Sigmoid colon (tissue), 7 donors: Measurements from ENCODE around the gene ZDHHC11B. TPM values are rescaled to one million over a fixed set of nuclear protein-coding genes. Genes with fewer than 3 reads are reported as not detected.
"Not testable (repeated sequence)": the region's sequence is repeated elsewhere in the genome, so short reads cannot be mapped to it uniquely, and the experiment has no call there.

Source experiments
- DNase-seq: peaks from one replicate; pipeline ENCODE4 v3.0.0-alpha.2; 2019
- H3K27ac ChIP-seq, 4 donors: fragments of 200-600 bp; sonication (generic); one replicate each; pipeline ENCODE4 v1.5.1; 2016 to 2019; ENCODE audit warnings: mild to moderate bottlenecking in 1 of 4
- H3K27me3 ChIP-seq, 3 donors: fragments of 200-600 bp; sonication (generic); one replicate each; pipeline ENCODE4 v1.5.1; 2019; ENCODE audit warnings: mild to moderate bottlenecking in 1 of 3
- H3K36me3 ChIP-seq, 4 donors: fragments of 200-600 bp; sonication (generic); one replicate each; pipeline ENCODE4 v1.5.1; 2016 to 2019
- H3K4me1 ChIP-seq, 4 donors: fragments of 200-600 bp; sonication (generic); one replicate each; pipeline ENCODE4 v1.5.1; 2017 to 2019
- H3K4me3 ChIP-seq, 4 donors: fragments of 200-600 bp; sonication (generic); one replicate each; pipeline ENCODE4 v1.5.1; 2017 to 2019; ENCODE audit warnings: mild to moderate bottlenecking in 2 of 4, moderate library complexity in 1 of 4
- H3K9me3 ChIP-seq, 4 donors: fragments of 200-600 bp in 3 of 4; sonication (generic) in 3 of 4; one replicate each; pipeline versions ENCODE4 v1.5.1 to v1.6.1; 2013 to 2019
- EP300 ChIP-seq, 4 donors: sonication (generic); formaldehyde crosslinking; IDR thresholded peaks; one replicate each; pipeline ENCODE4 v1.6.1; 2017; ENCODE audit warnings: antibody characterized with exemption in 4 of 4
- POLR2A ChIP-seq, 2 donors: fragments of 450-650 bp; IDR thresholded peaks; one replicate each; pipeline ENCODE4 v1.6.1; 2016; ENCODE audit warnings: antibody characterized with exemption in 2 of 2, mild to moderate bottlenecking in 2 of 2, moderate library complexity in 2 of 2
- POLR2AphosphoS5 ChIP-seq, 4 donors: sonication (generic); formaldehyde crosslinking; IDR thresholded peaks; one replicate each; pipeline ENCODE4 v1.6.1; 2017; ENCODE audit warnings: antibody characterized with exemption in 4 of 4
- WGBS, 2 donors: extraction: QIAGEN DNeasy Blood & Tissue Kit; methylation state at CpG; one replicate each; pipeline ENCODE4 v1.1.7; 2013; 5-methylcytosine and 5-hydroxymethylcytosine counted together
- intact Hi-C: fragments of 100-400 bp; cut with DNase I; formaldehyde crosslinking; loops from one replicate; pipeline ENCODE4 v1.15.1; 2023
- polyA plus RNA-seq, 3 donors: library from polyadenylated mRNA; stranded (reverse); fragments of 200-250 nt; gene quantifications; one replicate each; pipeline ENCODE4 v1.2.3, GENCODE V29; 2013
- total RNA-seq, 4 donors: library from RNA; depleted of rRNA; stranded (reverse); fragments of >200 nt; gene quantifications; one replicate each; pipeline ENCODE4 v1.1.0, GENCODE V29; 2016
- TF ChIP-seq, protein P1 (sequence below), 4 experiments: fragments of 450-650 bp in 3 of 4; fragments of 200-600 bp in 1 of 4; IDR thresholded peaks; one replicate each; pipeline ENCODE4 v1.5.1; 2016 to 2019; ENCODE audit warnings: antibody characterized with exemption in 4 of 4, mild to moderate bottlenecking in 3 of 4, moderate library complexity in 2 of 4
- donor health status: healthy with polysubstance abuse.
- donor health status: Bipolar disorder and iron deficiency.
- donor health status: healthy.

ZDHHC11B gene
- total and polyA plus RNA-seq, 7 donors: 0.46 to 12.7 (median 1.8) TPM; not detected in 1

DNA sequence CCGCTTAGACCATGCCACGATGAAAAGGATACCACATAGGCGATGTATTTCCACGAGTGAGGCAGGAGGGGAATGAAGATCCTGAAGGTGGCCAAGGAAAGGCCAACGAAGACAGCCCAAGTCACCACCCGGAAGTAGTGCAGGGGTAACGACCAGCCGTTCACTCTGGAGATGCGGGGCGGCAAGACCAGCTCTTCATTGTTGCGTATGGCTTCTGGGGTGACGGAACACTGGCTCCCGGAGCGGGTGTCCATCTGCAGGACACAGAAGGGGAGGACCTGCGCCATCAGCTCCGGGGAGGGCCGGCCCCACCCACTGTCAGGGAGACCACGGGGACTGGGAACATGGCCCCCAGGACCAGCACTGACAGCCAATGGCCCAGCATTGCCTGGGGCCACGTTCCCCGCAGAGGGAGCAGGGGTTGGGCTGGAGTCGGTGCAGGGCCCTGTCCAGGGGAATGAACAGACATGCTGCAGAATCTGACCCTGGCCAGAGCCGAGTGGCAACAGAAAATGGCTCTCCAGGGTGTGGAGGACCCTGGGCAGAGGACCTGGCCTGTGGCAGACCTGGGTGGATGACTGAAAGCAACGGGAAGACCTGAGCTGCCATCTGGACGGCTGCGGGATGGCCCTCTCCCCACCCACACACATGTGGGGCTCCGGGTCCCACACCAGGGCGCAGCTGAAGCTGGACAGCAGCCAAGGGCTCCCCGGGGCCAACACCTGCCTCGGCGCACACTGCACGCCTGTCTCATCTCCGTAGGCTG is 17.7 kb downstream of the ZDHHC11B start:
- Histone ChIP-seq H3K4me3 (no peak overlapping the region), H3K27me3 (no peaks in the 10 kb centered on the region), H3K9me3 (no peaks in the 10 kb centered on the region), H3K27ac (no peak overlapping the region), H3K36me3 (peaks cover 0 to 16% (median 2%) of the 10 kb centered on the region in 4 donors), H3K4me1 (no peaks in the 10 kb centered on the region)
- TF ChIP-seq POLR2A (IDR thresholded peaks at IDR 0.05) (no peak), EP300 (IDR thresholded peaks at IDR 0.05) (no peak), POLR2AphosphoS5 (IDR thresholded peaks at IDR 0.05) (no peak)
- TF ChIP-seq, protein P1, sequence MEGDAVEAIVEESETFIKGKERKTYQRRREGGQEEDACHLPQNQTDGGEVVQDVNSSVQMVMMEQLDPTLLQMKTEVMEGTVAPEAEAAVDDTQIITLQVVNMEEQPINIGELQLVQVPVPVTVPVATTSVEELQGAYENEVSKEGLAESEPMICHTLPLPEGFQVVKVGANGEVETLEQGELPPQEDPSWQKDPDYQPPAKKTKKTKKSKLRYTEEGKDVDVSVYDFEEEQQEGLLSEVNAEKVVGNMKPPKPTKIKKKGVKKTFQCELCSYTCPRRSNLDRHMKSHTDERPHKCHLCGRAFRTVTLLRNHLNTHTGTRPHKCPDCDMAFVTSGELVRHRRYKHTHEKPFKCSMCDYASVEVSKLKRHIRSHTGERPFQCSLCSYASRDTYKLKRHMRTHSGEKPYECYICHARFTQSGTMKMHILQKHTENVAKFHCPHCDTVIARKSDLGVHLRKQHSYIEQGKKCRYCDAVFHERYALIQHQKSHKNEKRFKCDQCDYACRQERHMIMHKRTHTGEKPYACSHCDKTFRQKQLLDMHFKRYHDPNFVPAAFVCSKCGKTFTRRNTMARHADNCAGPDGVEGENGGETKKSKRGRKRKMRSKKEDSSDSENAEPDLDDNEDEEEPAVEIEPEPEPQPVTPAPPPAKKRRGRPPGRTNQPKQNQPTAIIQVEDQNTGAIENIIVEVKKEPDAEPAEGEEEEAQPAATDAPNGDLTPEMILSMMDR (IDR thresholded peaks at IDR 0.05): no peak
- WGBS, 2 donors: 85 to 87% methylated on average over 32 of the region's 32 CpGs
- no peak for DNase-seq
- intact Hi-C loops: no loop called here

GRCh38 chr5:765948-766631 is 18.4 kb downstream of the ZDHHC11B start:
- TF ChIP-seq EP300 (IDR thresholded peaks at IDR 0.05): no peak
- TF ChIP-seq, protein P1 (IDR thresholded peaks at IDR 0.05): no peak
- no peak overlapping the region for H3K27ac ChIP-seq
- intact Hi-C loops: no loop called here
- H3K27me3 ChIP-seq: no peaks in the 10 kb centered on the region
- no peaks in the 10 kb centered on the region for H3K4me1 ChIP-seq
- no peak for DNase-seq
- peaks cover 0 to 16% (median 2%) of the 10 kb centered on the region in 4 donors for H3K36me3 ChIP-seq
- no peak overlapping the region for H3K4me3 ChIP-seq
- H3K9me3 ChIP-seq: no peaks in the 10 kb centered on the region
- 90 to 92% methylated on average over 18 of the region's 18 CpGs for WGBS, 2 donors

GRCh38 chr5:763998-764781 is 20.3 kb downstream of the ZDHHC11B start:
- H3K9me3 ChIP-seq: no peaks in the 10 kb centered on the region
- WGBS, 2 donors: 95 to 98% methylated on average over 31 of the region's 31 CpGs
- no peaks in the 10 kb centered on the region for H3K27me3 ChIP-seq
- H3K27ac ChIP-seq: no peak overlapping the region
- TF ChIP-seq POLR2A (IDR thresholded peaks at IDR 0.05) (no peak), EP300 (IDR thresholded peaks at IDR 0.05) (no peak), POLR2AphosphoS5 (IDR thresholded peaks at IDR 0.05) (no peak)
- TF ChIP-seq, protein P1 (IDR thresholded peaks at IDR 0.05): no peak
- H3K36me3 ChIP-seq: peaks cover 0 to 16% (median 2%) of the 10 kb centered on the region in 4 donors
- H3K4me1 ChIP-seq: peaks cover 0 to 8% (median 6%) of the 10 kb centered on the region in 4 donors
- intact Hi-C loops: no loop called here
- no peak overlapping the region for H3K4me3 ChIP-seq
- DNase-seq: peak; percentile 68

- H3K36me3 ChIP-seq: peaks cover 0 to 16% (median 2%) of the 10 kb centered on the region in 4 donors
- intact Hi-C loops: no loop called here
- TF ChIP-seq POLR2A (IDR thresholded peaks at IDR 0.05) (no peak), POLR2AphosphoS5 (IDR thresholded peaks at IDR 0.05) (no peak), EP300 (IDR thresholded peaks at IDR 0.05) (no peak)
- TF ChIP-seq, protein P1 (IDR thresholded peaks at IDR 0.05): no peak
- WGBS, 2 donors: 81 to 92% methylated on average over 5 of the region's 5 CpGs
- no peak overlapping the region for H3K4me3 ChIP-seq
- H3K27me3 ChIP-seq: no peaks in the 10 kb centered on the region
- no peak overlapping the region for H3K27ac ChIP-seq
- no peaks in the 10 kb centered on the region for H3K9me3 ChIP-seq
- peaks cover 0 to 16% (median 14%) of the 10 kb centered on the region in 4 donors for H3K4me1 ChIP-seq
- peak; percentile 35 for DNase-seq
Observed at GRCh38 chr5:763397-763796, 21.1 kb downstream of the ZDHHC11B start.

- H3K27me3 ChIP-seq, H3K27ac ChIP-seq, H3K4me3 ChIP-seq, intact Hi-C loops, H3K9me3 ChIP-seq: not testable (repeated sequence)
- Histone ChIP-seq H3K4me1 (peaks cover 0 to 20% (median 18%) of the 10 kb centered on the region in 4 donors), H3K36me3 (peaks cover 0 to 16% (median 2%) of the 10 kb centered on the region in 4 donors)
- peak; percentile 40 for DNase-seq
- WGBS, 2 donors: 89 to 91% methylated on average over 8 of the region's 8 CpGs
Observed at GRCh38 chr5:762996-763395, 21.5 kb downstream of the ZDHHC11B start.
